Gastroesophageal sphincter (tissue), 3 donors: ENCODE data around the gene ZCCHC24.
A peak's percentile ranks its signal among the peaks of the same experiment; 100 is the strongest.

Source experiments
- CTCF ChIP-seq, 4 experiments: fragments of 200-600 bp in 2 of 4; fragments of 450-650 bp in 2 of 4; sonication (generic) in 1 of 4; IDR thresholded peaks; one replicate each; pipeline ENCODE4 v1.5.1; 2017 to 2019; ENCODE audit warnings: antibody characterized with exemption in 4 of 4, mild to moderate bottlenecking in 2 of 4, moderate library complexity in 2 of 4
- EP300 ChIP-seq: sonication (generic); formaldehyde crosslinking; IDR thresholded peaks from one replicate; pipeline ENCODE4 v1.6.1; 2017; ENCODE audit warnings: antibody characterized with exemption, mild to moderate bottlenecking
- POLR2AphosphoS5 ChIP-seq: sonication (generic); formaldehyde crosslinking; IDR thresholded peaks from one replicate; pipeline ENCODE4 v1.6.1; 2017; ENCODE audit warnings: antibody characterized with exemption

GRCh38 chr10:79472951-79473350 lies 27.5 kb upstream of the ZCCHC24 start:
- TF ChIP-seq CTCF (IDR thresholded peaks at IDR 0.05) (peak in 2 of 4 experiments; percentile 19 to 27), POLR2AphosphoS5 (no peak), EP300 (no peak)
